HCT116 (cell line): ENCODE results near the gene TP53AIP1. TPM values are rescaled to one million over a fixed set of nuclear protein-coding genes. Genes with fewer than 3 reads are reported as not detected.

ENCODE experiments used
- ATF3 ChIP-seq: IDR thresholded peaks from 2 replicates; pipeline ENCODE4 v1.6.1; 2012
- CEBPB ChIP-seq: IDR thresholded peaks from 2 replicates; pipeline ENCODE4 v1.6.1; 2012; ENCODE audit warnings: low read depth
- CTCF ChIP-seq, 3 experiments: fragments of 200-600 bp in 1 of 3; sonication (generic) in 1 of 3; IDR thresholded peaks in 2 of 3; conservative IDR thresholded peaks in 1 of 3; 2 replicates each; pipeline ENCODE4 v1.5.1; 2012 to 2017; ENCODE audit warnings: low read depth in 2 of 3, low read length in 2 of 3, antibody characterized with exemption in 1 of 3, borderline replicate concordance in 1 of 3, control low read depth in 1 of 3, mild to moderate bottlenecking in 1 of 3, mixed read lengths in 1 of 3, mixed run types in 1 of 3, moderate library complexity in 1 of 3; ENCODE audit not compliant: insufficient read depth in 1 of 3
- ELF1 ChIP-seq: IDR thresholded peaks from 2 replicates; pipeline ENCODE4 v1.6.1; 2012; ENCODE audit warnings: low read depth, borderline replicate concordance
- EZH2phosphoT487 ChIP-seq: fragments of 200-600 bp; IDR thresholded peaks from 2 replicates; pipeline ENCODE4 v1.6.1; 2018; ENCODE audit warnings: antibody characterized with exemption, borderline replicate concordance
- SIN3A ChIP-seq: IDR thresholded peaks from 2 replicates; pipeline ENCODE4 v1.6.1; 2012; ENCODE audit warnings: low read depth
- SP1 ChIP-seq: IDR thresholded peaks from 2 replicates; pipeline ENCODE4 v1.6.1; 2012; ENCODE audit warnings: low read depth
- TCF7L2 ChIP-seq: IDR thresholded peaks from 2 replicates; pipeline ENCODE4 v1.7.0; 2011; ENCODE audit warnings: borderline replicate concordance, inconsistent platforms; ENCODE audit not compliant: insufficient read depth, insufficient read length; ENCODE audit errors: extremely low read depth
- ZBTB33 ChIP-seq: IDR thresholded peaks from 2 replicates; pipeline ENCODE4 v1.6.1; 2011; ENCODE audit warnings: mild to moderate bottlenecking, low read length, moderate library complexity; ENCODE audit not compliant: insufficient replicate concordance; ENCODE audit errors: extremely low read depth
- total RNA-seq: library from RNA; stranded (reverse); gene quantifications from one replicate; pipeline ENCODE4 v1.2.1, GENCODE V29; 2021; ENCODE audit not compliant: unreplicated experiment

The TP53AIP1 gene
- total RNA-seq, 1 experiment from 2014 or later, result 0.15 TPM

GRCh38 chr11:128891913-128892398, 50.7 kb downstream of the TP53AIP1 start (continued):
- no peak for TF ChIP-seq CTCF (IDR thresholded peaks at IDR 0.05 in 2 of 3, conservative IDR thresholded peaks at IDR 0.05 in 1 of 3; ENCODE audit: borderline replicate concordance in 1 of 3, insufficient read depth in 1 of 3, low read depth in 2 of 3, low read length in 2 of 3)
- TF ChIP-seq CEBPB, result no peak
- no peak for TF ChIP-seq ELF1
- TF ChIP-seq EZH2phosphoT487, result no peak
- TF ChIP-seq SP1, result no peak
- no peak for TF ChIP-seq TCF7L2
- TF ChIP-seq SIN3A, result no peak
- no peak for TF ChIP-seq ZBTB33
- no peak for TF ChIP-seq ATF3
